ES-I3 (cell line): ENCODE results near the gene PARD3B.

ENCODE experiments used
- H3K36me3 ChIP-seq: 2 replicates; pipeline ENCODE4 v1.6.1; 2013; ENCODE audit warnings: mild to moderate bottlenecking, low read length, control low read depth, moderate library complexity; ENCODE audit not compliant: insufficient read depth
- H3K4me1 ChIP-seq: 2 replicates; pipeline ENCODE4 v1.6.1; 2013; ENCODE audit warnings: mild to moderate bottlenecking, control low read depth, low read length; ENCODE audit not compliant: insufficient read depth
- H3K9ac ChIP-seq: 2 replicates; pipeline ENCODE4 v1.6.1; 2013; ENCODE audit warnings: low read depth, mild to moderate bottlenecking, low read length, moderate library complexity
- H3K9me3 ChIP-seq: 2 replicates; pipeline ENCODE4 v1.6.1; 2013; ENCODE audit warnings: mild to moderate bottlenecking, low read length, moderate library complexity; ENCODE audit not compliant: control insufficient read depth, insufficient read depth

PARD3B gene

DNA sequence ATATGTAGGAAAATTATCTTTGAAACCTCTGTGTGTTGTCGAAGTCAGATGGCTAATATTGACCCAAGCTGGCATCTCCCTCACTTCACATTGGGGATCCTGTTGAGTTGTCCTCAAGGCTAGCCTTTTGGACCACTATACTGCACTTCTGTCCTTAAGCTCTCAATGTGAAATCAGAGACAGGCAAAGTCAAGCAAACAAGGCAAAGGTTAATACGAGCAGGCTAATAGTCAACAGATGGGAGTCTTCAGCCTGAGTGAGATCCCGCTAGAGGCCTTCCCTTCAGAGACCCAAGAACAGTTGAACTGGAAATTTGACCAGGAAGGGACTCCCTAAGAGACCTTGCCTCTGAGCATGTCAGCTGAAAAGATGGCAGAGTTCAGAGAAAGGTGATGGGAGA is 475.4 kb downstream of the PARD3B start:
- no peaks in the 10 kb centered on the region for H3K36me3 ChIP-seq
- H3K9me3 ChIP-seq, result no peaks in the 10 kb centered on the region
- no peak overlapping the region for H3K9ac ChIP-seq
- H3K4me1 ChIP-seq, result peaks cover 3% of the 10 kb centered on the region; the same call in 1 of the 2 replicates

DNA sequence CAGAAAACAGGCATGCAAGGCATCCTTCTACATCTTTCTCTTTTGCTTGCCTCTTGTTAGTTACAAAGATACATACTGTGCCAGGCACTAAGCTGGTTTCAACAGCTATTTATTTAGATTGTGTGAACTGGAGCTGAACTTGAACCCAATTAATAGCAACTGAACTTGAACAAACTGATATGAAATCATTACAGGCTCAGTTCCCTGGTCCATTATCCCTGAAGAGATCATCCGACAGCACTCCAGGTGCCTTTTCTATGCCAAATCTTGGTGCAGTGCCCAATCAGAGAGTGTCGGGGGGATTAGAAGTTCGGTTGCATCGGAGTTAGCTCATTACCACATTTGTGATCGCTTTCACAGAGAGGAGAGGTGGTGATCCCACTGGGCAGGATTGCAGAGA is 477.6 kb downstream of the PARD3B start:
- H3K9ac ChIP-seq, result no peak overlapping the region
- H3K9me3 ChIP-seq, result no peaks in the 10 kb centered on the region
- no peaks in the 10 kb centered on the region for H3K36me3 ChIP-seq
- peaks cover 3% of the 10 kb centered on the region; the same call in 1 of the 2 replicates for H3K4me1 ChIP-seq

DNA sequence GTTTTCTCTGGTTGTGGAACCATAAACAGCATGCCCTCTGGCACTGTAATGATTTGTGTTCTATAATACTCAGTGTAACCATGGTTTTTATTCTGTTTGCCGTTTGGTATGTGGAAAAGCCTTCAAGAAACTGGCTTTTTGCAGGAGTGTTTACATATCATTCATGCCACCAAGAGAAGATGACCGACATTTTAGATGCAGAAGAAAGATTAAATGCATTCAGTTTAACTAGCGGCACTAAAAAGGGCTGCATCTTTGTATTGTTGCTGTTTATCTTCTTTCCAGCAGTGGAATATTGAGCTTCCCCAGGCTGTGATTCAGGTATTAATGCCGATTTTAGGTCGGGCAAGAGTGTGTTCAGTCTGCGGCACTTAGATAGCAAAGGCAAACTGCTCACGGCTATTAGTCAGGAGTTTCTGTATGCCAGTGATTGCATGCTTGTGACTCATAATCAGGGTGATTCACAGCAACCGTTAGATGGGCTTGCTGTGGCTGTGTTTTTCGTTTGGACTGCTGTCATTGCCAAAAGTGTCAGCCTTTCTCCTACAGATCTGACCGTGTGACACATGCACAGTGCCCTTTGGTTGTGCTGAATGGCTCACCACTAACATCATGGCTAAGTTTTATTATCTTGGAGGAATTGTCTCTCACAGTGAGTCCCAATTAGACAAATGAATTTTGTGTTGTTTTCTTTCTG is 479.7 kb downstream of the PARD3B start:
- Histone ChIP-seq H3K36me3 (no peaks in the 10 kb centered on the region), H3K4me1 (peaks cover 3% of the 10 kb centered on the region; the same call in 1 of the 2 replicates), H3K9ac (no peak overlapping the region), H3K9me3 (no peaks in the 10 kb centered on the region)

DNA sequence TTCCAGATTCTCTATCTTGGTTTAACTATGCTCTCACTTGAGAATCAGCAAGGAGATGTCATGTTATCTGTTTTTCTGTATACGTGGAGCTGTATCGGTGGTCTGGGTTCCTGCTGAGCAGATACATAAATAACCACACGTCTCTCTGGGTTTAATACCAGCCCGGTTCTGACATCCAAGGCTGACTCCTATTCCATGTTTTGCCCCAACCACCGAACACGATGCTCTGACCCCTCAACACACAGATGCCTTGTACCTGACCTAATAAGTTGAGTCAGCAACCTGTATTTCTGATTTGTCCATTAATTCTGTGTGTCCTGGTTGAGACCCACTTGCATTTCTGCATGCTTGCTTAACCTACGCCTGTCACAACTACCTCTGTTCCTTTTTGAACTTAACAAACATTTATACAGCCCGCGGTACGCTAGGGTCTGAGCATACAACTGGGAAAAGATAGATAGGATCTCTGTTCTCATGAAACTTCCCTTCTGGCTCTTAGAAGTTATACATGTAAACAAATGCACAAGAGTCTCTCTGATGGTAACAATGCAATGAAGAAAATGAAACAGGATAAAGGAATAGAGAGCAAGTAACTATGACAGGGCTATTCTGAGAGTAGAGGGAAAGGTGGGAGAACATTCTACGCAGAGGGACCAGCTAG is 480.4 kb downstream of the PARD3B start:
- Histone ChIP-seq H3K36me3 (no peaks in the 10 kb centered on the region), H3K9me3 (no peaks in the 10 kb centered on the region), H3K4me1 (peaks cover 3% of the 10 kb centered on the region; the same call in 1 of the 2 replicates), H3K9ac (no peak overlapping the region)

DNA sequence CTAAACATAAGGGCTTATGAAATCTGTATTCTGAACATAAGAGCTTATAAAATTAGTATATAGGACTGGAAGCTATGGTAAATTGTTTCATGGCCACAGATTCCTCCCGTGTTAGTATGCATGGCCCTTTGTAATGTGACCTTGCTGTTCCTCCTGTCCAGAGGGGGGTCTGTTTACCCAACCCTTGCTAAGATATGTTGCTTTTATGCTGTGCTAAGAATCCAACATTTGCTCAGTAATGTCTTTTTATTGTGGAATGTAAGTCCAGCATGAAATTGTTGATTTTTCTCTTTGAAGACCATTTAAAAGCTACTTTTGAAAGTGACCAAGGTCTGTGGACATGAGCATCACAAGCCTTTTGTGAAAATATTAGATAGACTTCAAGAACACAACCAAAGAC is 485.4 kb downstream of the PARD3B start:
- Histone ChIP-seq H3K9ac (no peak overlapping the region), H3K36me3 (no peaks in the 10 kb centered on the region), H3K4me1 (no peaks in the 10 kb centered on the region), H3K9me3 (no peaks in the 10 kb centered on the region)

DNA sequence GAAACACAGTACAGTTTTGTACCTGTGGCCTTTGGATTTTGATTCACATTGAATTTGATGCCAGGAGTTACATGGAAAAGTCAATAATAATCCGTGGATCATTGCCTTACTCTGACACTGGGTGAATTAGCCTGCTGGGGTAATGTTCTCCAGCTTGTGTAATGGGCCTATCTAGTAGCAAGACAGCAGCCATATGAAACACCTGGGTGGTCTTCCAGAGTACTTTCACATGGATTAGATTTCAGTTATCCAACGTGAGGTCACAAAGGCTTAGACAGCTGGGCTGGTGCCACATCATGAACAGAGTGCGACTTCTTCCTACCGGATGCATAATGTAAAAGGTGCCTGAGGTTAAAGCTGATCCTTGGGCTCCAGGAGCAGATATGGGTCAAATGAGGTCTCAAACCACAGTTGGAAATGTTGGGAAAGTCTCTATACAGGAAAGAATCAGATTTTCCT is 486.8 kb downstream of the PARD3B start:
- H3K9me3 ChIP-seq, result no peaks in the 10 kb centered on the region
- H3K4me1 ChIP-seq, result no peaks in the 10 kb centered on the region
- H3K36me3 ChIP-seq, result no peaks in the 10 kb centered on the region
- no peak overlapping the region for H3K9ac ChIP-seq

DNA sequence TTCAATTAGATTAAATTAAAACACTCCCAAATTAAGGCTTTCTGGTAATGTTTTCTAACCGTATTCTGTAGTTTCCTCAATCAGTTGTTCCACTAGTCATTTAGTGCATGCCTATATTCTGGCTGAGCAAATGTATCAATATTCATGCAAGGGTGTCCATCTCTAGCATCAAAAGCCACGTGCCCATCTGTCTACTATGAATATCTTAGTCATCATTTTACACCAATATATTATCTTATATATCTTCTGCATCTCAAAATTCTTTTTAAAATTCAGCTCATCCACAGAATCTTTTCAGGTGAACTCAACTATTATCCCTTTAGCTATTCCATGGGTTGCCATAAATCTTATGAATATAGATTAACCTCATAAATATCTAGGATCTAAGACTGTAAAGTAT is 488.2 kb downstream of the PARD3B start:
- Histone ChIP-seq H3K9me3 (no peaks in the 10 kb centered on the region), H3K9ac (no peak overlapping the region), H3K36me3 (no peaks in the 10 kb centered on the region), H3K4me1 (no peaks in the 10 kb centered on the region)

DNA sequence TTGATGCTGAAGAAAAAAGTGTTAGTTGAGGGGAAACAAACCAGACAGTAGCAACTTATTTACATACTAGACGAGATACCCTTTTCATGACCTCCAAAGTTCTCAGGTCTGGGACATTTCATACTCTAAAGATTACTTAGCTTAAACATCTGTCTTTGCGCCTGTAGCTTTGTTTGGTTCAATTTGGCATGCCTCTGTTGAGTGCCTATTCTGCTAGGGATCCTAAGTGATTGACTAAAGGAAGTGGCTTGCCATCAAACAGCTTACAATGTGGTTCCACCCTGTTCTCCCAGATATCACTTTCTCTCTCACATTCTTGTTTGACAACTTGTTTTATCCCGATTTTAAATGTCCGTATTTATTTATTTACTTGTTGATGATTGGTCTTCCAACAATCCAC is 488.8 kb downstream of the PARD3B start:
- no peaks in the 10 kb centered on the region for H3K4me1 ChIP-seq
- no peaks in the 10 kb centered on the region for H3K36me3 ChIP-seq
- H3K9ac ChIP-seq, result no peak overlapping the region
- no peaks in the 10 kb centered on the region for H3K9me3 ChIP-seq

DNA sequence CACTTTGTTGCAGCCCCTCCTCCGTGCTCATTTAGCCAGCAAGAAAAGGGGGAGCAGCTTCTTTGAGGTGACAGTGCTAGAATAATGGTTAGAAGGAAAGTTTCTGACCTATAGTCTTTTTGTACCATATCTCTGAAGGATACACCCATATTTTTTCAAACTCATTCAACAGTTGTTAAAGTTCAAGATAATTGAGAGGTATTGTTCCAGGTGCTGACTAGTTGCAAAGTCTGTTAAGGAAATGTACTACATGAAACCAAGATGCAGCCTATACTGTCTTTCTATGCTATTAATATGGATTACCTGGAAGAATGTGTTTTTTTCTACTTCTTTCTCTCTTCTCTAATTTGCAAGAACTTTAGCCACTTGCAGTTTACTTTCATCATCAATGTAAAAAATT is 495.0 kb downstream of the PARD3B start:
- H3K36me3 ChIP-seq, result no peaks in the 10 kb centered on the region
- H3K9me3 ChIP-seq, result no peaks in the 10 kb centered on the region; the same call in 1 of the 2 replicates
- H3K9ac ChIP-seq, result no peak overlapping the region
- no peaks in the 10 kb centered on the region for H3K4me1 ChIP-seq

DNA sequence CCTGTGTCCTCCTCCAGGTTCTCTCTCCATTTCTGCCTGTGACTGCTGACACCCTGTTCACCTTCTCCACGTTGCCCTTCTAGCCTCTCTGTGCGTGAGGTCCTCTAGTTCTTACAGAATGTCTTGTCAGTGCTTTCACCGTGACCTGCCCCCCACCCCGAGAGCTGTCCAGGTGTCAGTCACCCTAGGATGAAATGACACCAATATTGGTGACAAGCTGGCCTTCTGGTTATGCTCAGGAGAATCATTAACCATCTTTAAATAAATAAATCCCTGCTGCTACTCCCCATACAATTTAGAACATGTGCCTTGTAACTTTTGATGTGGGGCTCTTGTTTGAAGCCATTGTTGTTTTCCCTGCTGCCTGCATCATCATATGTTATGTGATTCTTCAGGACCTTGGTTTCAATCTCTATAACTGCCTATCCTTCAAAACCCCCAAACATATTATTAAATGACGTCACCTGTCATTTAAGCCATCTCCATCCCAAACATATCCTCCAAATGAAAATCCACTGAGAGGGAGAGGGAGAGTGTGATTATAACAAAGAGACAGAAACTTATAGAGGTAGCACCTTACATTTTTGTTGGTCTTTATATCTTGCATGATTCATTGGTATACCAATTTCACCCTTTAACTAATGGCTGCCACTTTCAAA is 496.3 kb downstream of the PARD3B start:
- Histone ChIP-seq H3K9me3 (no peaks in the 10 kb centered on the region; the same call in 1 of the 2 replicates), H3K4me1 (no peaks in the 10 kb centered on the region), H3K9ac (no peak overlapping the region), H3K36me3 (no peaks in the 10 kb centered on the region)

DNA sequence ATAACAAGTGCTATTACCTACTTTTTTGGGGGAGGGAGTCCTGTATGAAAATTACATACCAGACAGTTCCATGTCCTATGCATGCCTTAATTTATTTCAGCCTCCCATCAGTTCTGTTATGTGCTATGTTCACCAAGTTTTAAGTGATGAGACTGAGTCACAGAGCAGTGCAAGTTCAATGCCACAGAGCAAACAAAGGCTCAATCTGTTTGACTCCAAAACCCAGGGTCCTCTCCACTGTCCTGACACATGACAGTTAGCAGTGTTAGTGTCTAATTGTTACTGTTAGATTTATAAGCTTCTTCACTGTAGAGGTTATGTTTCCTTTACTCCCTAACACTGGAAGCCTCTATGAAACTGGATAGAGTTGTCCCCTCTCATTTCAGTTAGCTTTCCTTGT is 498.0 kb downstream of the PARD3B start:
- no peaks in the 10 kb centered on the region for H3K4me1 ChIP-seq
- no peaks in the 10 kb centered on the region; the same call in 1 of the 2 replicates for H3K9me3 ChIP-seq
- no peak overlapping the region for H3K9ac ChIP-seq
- H3K36me3 ChIP-seq, result no peaks in the 10 kb centered on the region

DNA sequence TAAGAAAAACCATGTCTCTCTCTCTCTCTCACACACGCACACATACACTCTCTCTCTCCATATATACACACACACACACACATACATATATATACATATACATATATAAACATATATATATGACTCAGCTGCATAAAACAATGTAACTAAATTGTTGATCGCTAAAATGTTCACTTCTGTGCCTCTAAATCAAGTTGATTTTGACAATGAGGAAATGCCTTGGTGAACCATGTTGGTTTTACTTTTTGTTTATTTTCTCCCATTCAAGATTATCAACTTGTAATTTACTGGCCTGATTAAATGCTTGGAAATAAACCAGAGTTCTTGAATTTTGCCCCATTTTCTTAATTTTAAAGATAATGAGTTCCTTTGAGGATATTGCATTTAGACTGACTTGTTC is 500.4 kb downstream of the PARD3B start:
- H3K36me3 ChIP-seq, result no peaks in the 10 kb centered on the region
- no peak overlapping the region for H3K9ac ChIP-seq
- no peaks in the 10 kb centered on the region; the same call in 1 of the 2 replicates for H3K9me3 ChIP-seq
- no peaks in the 10 kb centered on the region for H3K4me1 ChIP-seq

DNA sequence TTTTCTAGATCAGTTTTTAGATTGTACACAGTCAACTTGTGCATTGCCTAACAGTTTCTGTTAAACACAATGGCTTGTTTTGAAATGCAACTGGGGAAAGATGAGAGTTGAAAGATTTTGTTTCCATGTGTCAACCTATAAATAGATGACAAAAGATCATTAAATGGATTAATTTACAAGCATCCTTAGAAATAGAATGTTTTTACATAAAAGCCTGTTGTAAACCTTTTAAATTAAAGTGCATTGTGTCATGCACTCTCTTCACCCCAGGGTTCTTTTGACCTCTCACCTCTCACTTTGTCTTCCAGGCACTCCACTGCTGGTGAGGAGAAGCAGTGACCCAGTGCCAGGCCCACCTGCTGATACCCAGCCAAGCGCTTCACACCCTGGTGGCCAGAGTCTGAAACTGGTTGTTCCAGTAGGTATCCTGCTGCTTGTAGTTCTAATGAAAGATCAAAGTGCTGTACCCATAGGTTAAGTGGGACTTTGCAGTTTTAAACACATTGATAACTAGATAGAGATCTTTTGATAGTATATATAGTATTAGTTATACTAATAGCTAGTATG is 502.1 kb downstream of the PARD3B start:
- Histone ChIP-seq H3K4me1 (no peaks in the 10 kb centered on the region; the same call in 1 of the 2 replicates), H3K36me3 (no peaks in the 10 kb centered on the region), H3K9ac (no peak overlapping the region), H3K9me3 (no peaks in the 10 kb centered on the region; the same call in 1 of the 2 replicates)

DNA sequence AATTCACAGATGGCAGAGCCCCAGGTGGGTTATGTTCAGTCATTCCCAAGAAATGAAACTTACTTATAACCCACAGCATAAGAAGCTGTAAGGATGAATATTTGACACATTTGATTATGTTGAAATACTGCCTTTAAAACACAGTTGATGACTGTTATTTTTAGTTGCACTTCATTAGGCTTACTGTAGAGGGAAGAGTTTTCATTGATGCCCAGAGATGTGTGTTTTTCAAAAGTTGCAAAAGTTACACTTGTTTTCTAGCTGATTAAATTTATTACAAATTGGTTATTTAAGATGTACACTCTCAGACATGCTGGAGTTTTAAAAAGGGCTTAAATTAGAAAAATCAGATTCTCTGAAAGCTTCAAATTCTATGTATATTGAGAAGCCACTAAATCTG is 506.1 kb downstream of the PARD3B start:
- Histone ChIP-seq H3K36me3 (no peaks in the 10 kb centered on the region), H3K9ac (no peak overlapping the region), H3K9me3 (no peaks in the 10 kb centered on the region), H3K4me1 (peaks cover 3% of the 10 kb centered on the region; the same call in 1 of the 2 replicates)
